Renal cortex interstitium (tissue), 11 donors: ENCODE measurements around the gene SCAF11. TPM values are rescaled to one million over a fixed set of nuclear protein-coding genes. Genes with fewer than 3 reads are reported as not detected.

Source experiments
- DNase-seq, 11 donors: peaks; one replicate each; pipeline ENCODE4 v3.0.0-alpha.2; 2013; ENCODE audit warnings: low read depth in 9 of 11, low spot score in 4 of 11; ENCODE audit errors: extremely low read depth in 1 of 11
- polyA plus RNA-seq, 3 donors: library from polyadenylated mRNA; unstranded; fragments of 120-200 nt; gene quantifications; one replicate each; pipeline ENCODE4 v1.2.1, GENCODE V29; 2013; ENCODE audit not compliant: insufficient read length in 3 of 3

Gene SCAF11
- polyA plus RNA-seq, 3 donors, result 106 to 131 (median 125) TPM

DNA sequence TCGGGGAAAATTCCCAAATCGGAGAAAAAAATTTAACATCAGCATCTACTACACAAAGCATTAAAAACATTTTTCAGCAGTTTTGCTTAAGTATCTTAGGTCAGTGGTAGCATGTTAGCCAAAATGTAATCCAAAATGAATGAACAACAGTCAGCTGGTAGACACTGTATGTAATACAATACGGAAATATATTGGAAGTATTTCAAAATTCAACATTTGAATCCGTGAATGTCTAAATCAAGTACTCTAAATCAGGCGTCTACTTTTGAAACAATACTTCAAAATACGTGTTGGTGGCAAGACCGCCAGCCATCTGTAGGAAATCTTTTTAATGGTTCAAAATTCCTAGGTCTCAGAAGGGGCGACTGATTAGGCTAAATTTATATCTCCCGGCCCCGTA is 1.1 kb downstream of the SCAF11 start:
- DNase-seq, result peak in 2 of 11 donors; percentile 0 to 10

DNA sequence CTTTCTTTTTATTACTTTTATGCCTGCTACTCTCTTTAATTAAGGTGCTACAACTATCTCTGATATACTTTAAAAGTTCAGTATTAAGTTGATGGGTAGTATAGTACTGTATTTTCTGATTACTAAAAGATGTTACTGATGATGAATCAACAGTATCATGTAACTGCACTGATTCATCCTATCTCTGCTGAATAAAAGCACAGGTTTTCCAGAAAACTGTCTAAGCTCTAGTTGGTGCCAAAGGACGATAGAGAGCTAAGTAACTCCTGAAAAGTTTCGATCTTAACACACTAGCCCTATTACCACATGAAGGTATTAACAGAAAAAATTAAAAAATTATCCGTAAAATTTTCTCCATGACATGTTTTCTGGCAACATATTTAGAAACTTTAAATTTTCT is 2.1 kb downstream of the SCAF11 start:
- no peak for DNase-seq

GRCh38 chr12:45987340-45987727 is 3.0 kb downstream of the SCAF11 start:
- no peak for DNase-seq

DNA sequence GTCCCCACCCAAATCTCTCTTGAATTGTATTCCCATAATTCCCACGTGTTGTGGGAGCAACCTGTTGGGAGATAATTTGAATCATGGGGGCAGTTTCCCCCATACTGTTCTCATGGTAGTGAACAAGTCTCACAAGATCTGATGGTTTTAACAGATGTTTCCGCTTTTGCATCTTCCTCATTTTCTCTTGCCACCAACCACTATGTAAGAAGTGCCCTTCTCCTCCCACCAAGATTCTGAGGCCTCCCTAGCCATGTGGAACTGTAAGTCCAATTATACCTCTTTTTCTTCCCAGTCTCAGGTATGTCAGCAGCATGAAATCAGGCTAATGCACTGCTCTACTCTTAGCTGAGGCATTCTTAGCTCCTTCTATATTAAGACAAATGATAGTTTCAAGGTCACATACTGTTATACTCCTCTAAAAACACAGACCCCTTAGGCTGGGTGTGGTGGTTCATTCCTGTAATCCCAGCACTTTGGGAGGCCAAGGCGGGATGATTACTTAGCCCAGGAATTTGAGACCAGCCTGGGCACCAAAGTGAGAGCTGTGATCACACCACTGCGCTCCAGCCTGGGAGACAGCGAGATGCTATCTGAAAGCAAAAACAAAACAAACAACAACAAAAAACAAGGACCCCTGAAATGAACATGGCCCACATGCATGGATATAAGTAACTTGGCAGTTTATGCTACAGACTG is 3.6 kb downstream of the SCAF11 start:
- no peak for DNase-seq

- no peak for DNase-seq
Observed at GRCh38 chr12:45981075-45981837, 9.1 kb downstream of the SCAF11 start.

DNA sequence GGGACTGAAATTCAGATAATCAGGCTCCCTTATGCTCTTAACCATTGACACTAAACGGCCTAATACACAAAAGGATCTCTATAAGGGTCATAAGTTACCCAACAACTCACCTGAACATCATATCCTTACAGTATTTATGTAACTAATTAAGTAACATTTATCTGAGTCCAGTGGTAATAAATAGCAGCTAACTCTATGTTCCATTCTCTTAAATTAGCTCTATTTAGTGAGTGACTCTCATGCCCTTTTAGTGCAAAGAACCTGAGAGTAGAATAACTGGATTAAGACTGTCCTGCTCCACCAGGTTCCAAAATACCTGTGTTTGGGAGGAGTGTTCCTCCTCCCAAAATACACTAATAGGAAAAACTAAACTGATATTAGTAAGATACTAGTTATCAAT is 9.8 kb downstream of the SCAF11 start:
- DNase-seq, result no peak

DNA sequence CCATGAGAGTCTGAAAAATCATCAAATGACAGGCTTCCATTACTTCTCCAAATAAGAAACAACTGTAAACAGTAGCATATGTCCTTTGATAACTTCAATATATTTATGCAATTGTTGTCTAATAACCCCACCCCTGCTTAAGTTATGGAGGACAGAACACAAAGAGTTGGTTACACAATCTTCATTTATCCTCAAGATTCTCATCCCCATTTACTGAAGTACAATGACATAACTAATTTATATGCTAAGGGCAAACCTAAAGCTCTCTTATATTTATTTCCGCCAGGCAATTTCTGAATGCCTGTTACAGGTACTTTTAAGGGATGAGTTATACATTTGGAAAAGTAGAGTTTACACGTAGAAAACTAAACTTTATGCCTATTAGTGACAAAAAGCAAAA is 12.3 kb downstream of the SCAF11 start:
- no peak for DNase-seq

GRCh38 chr12:45977620-45978019 is 12.8 kb downstream of the SCAF11 start:
- DNase-seq, result no peak

- no peak for DNase-seq
Observed at GRCh38 chr12:45975506-45975905, 14.9 kb downstream of the SCAF11 start.

DNA sequence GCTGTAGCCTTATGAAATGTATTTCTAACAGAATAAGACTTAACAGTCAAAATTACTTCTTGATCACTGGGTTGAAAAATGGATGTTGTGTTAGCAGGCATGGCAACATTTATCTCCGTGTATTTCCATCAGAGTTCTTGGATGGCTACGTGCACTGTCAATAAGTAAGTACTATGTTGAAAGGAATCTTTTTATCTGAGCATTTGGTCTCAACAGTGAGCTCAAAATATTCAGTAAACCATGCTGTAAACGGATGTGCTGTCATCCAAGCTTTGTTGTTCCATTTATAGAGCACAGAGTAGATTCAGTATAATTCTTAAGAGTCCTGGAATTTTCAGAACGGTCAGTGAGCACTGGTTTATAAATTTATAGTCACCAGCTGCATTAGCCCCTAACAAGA is 15.5 kb downstream of the SCAF11 start:
- DNase-seq, result no peak

DNA sequence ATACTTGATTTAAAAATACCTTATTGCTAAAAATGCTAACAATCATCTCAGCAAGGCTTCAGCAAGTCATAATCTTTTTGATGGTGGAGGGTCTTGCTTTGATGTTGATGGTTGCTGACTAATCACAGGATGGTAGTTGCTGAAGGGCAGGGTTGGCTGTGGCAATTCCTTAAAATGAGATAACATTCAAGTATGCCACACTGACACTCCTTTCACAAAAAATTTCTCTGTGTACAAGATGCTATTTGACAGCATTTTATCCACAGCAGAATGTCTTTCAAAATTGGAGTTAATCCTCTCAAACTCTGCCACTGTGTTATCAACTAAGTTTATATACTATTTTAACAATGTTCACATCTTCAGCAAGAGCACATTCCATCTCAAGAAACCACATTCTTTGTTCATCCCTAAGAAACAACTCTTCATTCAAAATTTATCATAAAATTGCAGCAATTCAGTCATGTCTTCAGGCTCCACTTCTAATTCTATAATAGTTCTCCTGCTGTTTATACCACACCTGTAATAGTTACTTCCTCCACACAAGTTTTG is 16.1 kb downstream of the SCAF11 start:
- DNase-seq, result no peak

DNA sequence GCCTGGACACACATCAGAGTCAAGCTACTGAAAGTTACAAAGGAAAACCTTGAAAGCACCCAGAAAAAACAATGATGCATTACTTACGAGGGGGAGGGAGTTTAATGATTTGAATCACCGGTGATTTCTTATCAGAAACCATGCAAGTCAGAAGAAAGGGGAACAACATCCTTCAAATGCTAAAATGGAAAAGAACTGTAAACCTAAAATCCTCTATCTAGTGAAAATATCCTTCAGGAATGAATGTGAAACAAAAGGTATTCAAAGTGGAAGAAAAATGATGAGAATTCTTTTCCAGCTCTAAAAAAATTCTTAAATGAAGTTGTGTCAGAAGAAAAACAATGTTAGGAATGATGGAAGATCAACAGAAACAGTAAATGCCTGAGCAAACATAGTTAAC is 16.8 kb downstream of the SCAF11 start:
- DNase-seq, result no peak

GRCh38 chr12:45970391-45970790 is 20.0 kb downstream of the SCAF11 start:
- DNase-seq, result no peak

GRCh38 chr12:45969084-45969483 is 21.3 kb downstream of the SCAF11 start:
- no peak for DNase-seq

- DNase-seq, result no peak
Observed at GRCh38 chr12:45966486-45966885, 23.9 kb downstream of the SCAF11 start.

- DNase-seq, result no peak
Observed at GRCh38 chr12:45962553-45963325, 27.6 kb downstream of the SCAF11 start.

DNA sequence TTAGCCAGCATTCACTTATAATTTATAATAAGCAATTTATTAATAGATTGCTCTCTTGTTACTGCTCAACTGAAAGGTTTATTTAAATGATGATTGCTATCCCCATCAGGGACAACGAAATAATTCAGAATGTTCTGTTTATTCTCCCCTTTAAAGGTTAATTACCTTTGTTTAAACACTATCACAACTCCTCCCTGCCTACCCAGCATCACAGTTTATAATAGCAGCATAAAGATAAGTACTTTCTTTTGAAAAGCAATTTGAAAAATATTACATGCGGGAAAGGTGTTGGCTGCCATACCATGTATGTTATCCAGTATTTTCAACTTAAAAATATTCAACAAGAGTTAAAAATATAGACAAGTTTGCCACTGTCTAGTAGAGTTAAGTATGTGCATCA is 30.6 kb downstream of the SCAF11 start:
- no peak for DNase-seq

GRCh38 chr12:45959025-45959424 is 31.3 kb downstream of the SCAF11 start:
- DNase-seq, result no peak

DNA sequence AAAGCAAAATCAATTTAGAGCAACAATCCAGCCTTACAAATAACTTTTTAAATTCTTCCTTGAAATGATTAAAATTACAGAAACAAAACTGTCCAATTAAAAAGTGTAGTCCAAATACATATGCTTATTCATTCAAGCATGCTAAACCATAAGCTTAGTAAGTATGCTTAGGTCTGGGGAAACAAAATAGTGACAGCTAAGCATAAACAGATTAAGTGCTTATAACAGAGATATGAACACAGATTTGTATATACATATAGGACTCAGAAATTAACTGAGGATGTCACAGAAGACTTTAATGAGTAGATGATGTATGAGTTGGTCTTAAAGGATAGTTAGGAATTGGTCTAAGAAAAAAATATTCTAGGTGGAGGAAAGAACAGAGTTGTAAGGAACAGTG is 41.8 kb downstream of the SCAF11 start:
- no peak for DNase-seq

DNA sequence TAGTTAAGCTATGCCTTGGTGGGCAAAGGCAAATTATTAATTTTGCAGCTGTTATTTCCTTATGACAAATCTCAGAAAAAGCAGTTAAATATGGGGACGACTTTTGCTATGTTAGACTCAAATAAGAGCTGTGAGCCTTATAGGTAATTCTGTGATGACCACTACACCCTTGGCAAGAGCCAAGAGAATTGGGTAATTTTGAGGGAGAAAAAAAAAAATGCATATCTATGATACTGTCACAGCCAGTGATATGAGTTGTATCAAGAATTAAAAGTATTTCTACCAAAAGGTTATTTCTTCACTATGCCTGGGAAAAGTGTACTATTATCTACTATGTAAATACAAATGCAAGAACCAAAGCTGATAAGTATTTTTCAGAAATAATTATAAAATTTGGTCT is 43.9 kb downstream of the SCAF11 start:
- no peak for DNase-seq
